Smooth muscle cell (in vitro differentiated cells): ENCODE data around the gene PIP4K2A. TPM values are rescaled to one million over a fixed set of nuclear protein-coding genes. Genes with fewer than 3 reads are reported as not detected.
"Not testable (repeated sequence)": the region's sequence is repeated elsewhere in the genome, so short reads cannot be mapped to it uniquely, and the experiment has no call there.

Experiments
- DNase-seq: peaks from one replicate; lab custom pipeline; 2025; ENCODE audit not compliant: unreplicated experiment; lab: John Stamatoyannopoulos, UW
- H2AFZ ChIP-seq: fragments of 200-600 bp; sonication (generic); 2 replicates; pipeline ENCODE4 v1.6.0; 2016; ENCODE audit warnings: antibody characterized with exemption, low read depth, mild to moderate bottlenecking
- H3F3A ChIP-seq: fragments of 200-600 bp; sonication (generic); 2 replicates; pipeline ENCODE4 v1.6.0; 2017; ENCODE audit warnings: antibody characterized with exemption, low read depth
- H3K27ac ChIP-seq: fragments of 200-600 bp; sonication (generic); 2 replicates; pipeline ENCODE4 v1.5.1; 2016; ENCODE audit warnings: low read depth, mild to moderate bottlenecking
- H3K27me3 ChIP-seq: fragments of 200-600 bp; sonication (generic); 2 replicates; pipeline ENCODE4 v1.6.1; 2016; ENCODE audit warnings: low read depth, mild to moderate bottlenecking
- H3K36me3 ChIP-seq: fragments of 200-600 bp; sonication (generic); 2 replicates; pipeline ENCODE4 v1.5.1; 2016; ENCODE audit warnings: low read depth
- H3K4me1 ChIP-seq: fragments of 200-600 bp; sonication (generic); 2 replicates; pipeline ENCODE4 v1.5.1; 2016; ENCODE audit warnings: low read depth
- H3K4me2 ChIP-seq: fragments of 200-600 bp; sonication (generic); 2 replicates; pipeline ENCODE4 v1.6.0; 2016; ENCODE audit warnings: mild to moderate bottlenecking
- H3K4me3 ChIP-seq: fragments of 200-600 bp; sonication (generic); 2 replicates; pipeline ENCODE4 v1.5.1; 2016; ENCODE audit warnings: mild to moderate bottlenecking
- H3K79me2 ChIP-seq: fragments of 200-600 bp; sonication (generic); 2 replicates; pipeline ENCODE4 v1.6.0; 2016; ENCODE audit warnings: low read depth, mild to moderate bottlenecking
- H3K9ac ChIP-seq: fragments of 200-600 bp; sonication (generic); 2 replicates; pipeline ENCODE4 v1.6.0; 2016; ENCODE audit warnings: low read depth
- H3K9me3 ChIP-seq: fragments of 200-600 bp; sonication (generic); replicated peaks from 2 replicates; pipeline ENCODE4 v1.5.1; 2016; ENCODE audit warnings: low read depth
- H4K20me1 ChIP-seq: fragments of 200-600 bp; sonication (generic); 2 replicates; pipeline ENCODE4 v1.6.0; 2016; ENCODE audit warnings: low read depth
- WGBS: methylation state at CpG from one replicate; pipeline ENCODE4 v1.1.7; 2016; ENCODE audit warnings: low lambda C conversion rate; 5-methylcytosine and 5-hydroxymethylcytosine counted together
- polyA plus RNA-seq: library from polyadenylated mRNA; unstranded; fragments of >200 nt; fragmentation: Nextera tagmentation; extraction: Ambion mirVana; gene quantifications from 2 replicates; pipeline ENCODE4 v1.2.1, GENCODE V29; 2016
- total RNA-seq: library from RNA; depleted of rRNA; stranded (reverse); fragments of >200 nt; gene quantifications from 2 replicates; pipeline ENCODE4 v1.2.3, GENCODE V29; 2014
- TF ChIP-seq, protein P1 (sequence below): fragments of 200-600 bp; sonication (generic); IDR thresholded peaks from 2 replicates; pipeline ENCODE4 v1.5.1; 2017; ENCODE audit warnings: borderline replicate concordance, mild to moderate bottlenecking, antibody characterized with exemption; ENCODE audit not compliant: insufficient read depth, poor library complexity, severe bottlenecking

PIP4K2A gene
- total and polyA plus RNA-seq, 2 experiments from 2014 or later: 7.5 to 8.9 TPM

DNA sequence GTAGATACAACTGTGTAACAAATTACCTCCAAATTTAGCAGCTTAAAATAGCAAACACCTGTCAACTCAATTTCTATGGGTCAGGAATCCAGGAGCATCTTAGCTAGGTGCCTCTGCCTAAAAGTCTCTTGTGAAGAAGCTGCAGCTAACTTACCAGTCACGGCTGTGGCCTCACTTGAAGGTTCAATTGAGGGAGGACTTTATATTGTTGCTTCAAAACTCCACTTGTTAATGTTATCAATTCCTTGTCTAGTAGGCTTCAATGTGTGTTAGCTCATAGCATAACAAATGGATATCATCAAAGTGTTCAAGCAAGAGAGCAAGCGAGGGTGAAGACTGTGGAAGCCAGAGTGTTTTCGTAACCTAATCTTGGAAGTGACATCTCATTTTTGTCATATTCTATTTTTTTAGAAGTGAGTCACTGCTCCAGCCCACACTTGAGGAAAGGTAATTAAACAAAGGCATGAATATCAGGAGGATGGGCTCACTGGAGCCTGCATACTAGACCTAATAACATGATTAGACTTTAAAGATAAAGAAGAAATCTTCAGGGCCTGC, 196.1 kb downstream of the PIP4K2A start:
- Histone ChIP-seq H3K79me2 (no peaks in the 10 kb centered on the region), H3K9me3 (no peaks in the 10 kb centered on the region), H4K20me1 (no peaks in the 10 kb centered on the region), H3K36me3 (no peaks in the 10 kb centered on the region), H3K27me3 (peaks cover 10% of the 10 kb centered on the region), H3K4me3 (no peak overlapping the region), H3K4me1 (peaks cover 4% of the 10 kb centered on the region), H3K4me2 (no peak overlapping the region), H3F3A (no peaks in the 10 kb centered on the region), H3K27ac (no peak overlapping the region), H3K9ac (no peak overlapping the region), H2AFZ (no peak overlapping the region)
- 57% methylated on average over 3 of the region's 3 CpGs for WGBS
- TF ChIP-seq, protein P1, sequence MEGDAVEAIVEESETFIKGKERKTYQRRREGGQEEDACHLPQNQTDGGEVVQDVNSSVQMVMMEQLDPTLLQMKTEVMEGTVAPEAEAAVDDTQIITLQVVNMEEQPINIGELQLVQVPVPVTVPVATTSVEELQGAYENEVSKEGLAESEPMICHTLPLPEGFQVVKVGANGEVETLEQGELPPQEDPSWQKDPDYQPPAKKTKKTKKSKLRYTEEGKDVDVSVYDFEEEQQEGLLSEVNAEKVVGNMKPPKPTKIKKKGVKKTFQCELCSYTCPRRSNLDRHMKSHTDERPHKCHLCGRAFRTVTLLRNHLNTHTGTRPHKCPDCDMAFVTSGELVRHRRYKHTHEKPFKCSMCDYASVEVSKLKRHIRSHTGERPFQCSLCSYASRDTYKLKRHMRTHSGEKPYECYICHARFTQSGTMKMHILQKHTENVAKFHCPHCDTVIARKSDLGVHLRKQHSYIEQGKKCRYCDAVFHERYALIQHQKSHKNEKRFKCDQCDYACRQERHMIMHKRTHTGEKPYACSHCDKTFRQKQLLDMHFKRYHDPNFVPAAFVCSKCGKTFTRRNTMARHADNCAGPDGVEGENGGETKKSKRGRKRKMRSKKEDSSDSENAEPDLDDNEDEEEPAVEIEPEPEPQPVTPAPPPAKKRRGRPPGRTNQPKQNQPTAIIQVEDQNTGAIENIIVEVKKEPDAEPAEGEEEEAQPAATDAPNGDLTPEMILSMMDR: no peak
- DNase-seq: no peak

DNA sequence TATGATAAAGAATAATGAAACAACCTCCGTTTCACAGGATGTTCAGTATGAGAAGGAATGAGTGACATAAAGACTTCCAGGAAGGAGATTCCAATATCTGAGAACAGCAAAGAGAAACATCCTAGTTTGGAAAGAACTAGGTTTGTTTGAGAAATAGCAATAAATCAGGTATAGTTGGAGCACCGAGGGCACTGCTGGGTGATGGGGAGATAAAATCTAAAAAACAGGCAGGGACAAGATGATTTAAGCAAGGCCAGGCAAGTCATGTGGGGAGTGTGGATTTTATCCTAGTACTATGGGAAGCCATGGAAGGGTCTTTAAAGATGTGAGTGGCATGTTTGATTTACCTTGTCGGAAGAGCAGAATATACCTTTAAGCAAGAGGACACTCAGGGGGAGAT, 199.4 kb downstream of the PIP4K2A start:
- no peak overlapping the region for H3K9ac ChIP-seq
- H3K4me1 ChIP-seq: peaks cover 4% of the 10 kb centered on the region
- TF ChIP-seq, protein P1: no peak
- H3K4me3 ChIP-seq: no peak overlapping the region
- H3K9me3 ChIP-seq: no peaks in the 10 kb centered on the region
- DNase-seq: no peak
- peaks cover 10% of the 10 kb centered on the region for H3K27me3 ChIP-seq
- no peak overlapping the region for H3K4me2 ChIP-seq
- no peaks in the 10 kb centered on the region for H3F3A ChIP-seq
- H2AFZ ChIP-seq: no peak overlapping the region
- H3K36me3 ChIP-seq: no peaks in the 10 kb centered on the region
- H3K27ac ChIP-seq: no peak overlapping the region
- no peaks in the 10 kb centered on the region for H4K20me1 ChIP-seq
- no peaks in the 10 kb centered on the region for H3K79me2 ChIP-seq
- WGBS: 80% methylated on average over 3 of the region's 3 CpGs

DNA sequence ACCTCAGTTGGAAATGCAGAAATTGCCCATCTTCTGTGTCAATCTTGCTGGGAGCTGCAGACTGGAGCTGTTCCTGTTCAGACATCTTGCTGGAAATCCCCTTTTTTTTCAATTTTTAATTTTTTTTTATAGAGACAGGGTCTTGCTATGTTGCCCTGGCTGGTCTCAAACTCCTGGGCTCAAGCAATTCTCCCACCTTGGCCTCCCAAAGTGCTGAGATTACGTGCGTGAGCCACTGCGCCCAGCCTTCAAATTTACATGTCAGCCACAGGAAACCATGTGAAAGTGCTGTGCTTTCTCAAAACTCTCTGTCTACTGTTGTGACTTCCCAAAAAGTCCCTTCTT, 200.0 kb downstream of the PIP4K2A start:
- H3K9ac ChIP-seq, H3K36me3 ChIP-seq, H4K20me1 ChIP-seq, H3K27ac ChIP-seq, H3K9me3 ChIP-seq, H2AFZ ChIP-seq, H3F3A ChIP-seq, DNase-seq, H3K27me3 ChIP-seq, H3K4me3 ChIP-seq, H3K79me2 ChIP-seq, H3K4me1 ChIP-seq: not testable (repeated sequence)
- WGBS: 99% methylated on average over 3 of the region's 3 CpGs
- H3K4me2 ChIP-seq: peak overlapping the region; percentile 83

DNA sequence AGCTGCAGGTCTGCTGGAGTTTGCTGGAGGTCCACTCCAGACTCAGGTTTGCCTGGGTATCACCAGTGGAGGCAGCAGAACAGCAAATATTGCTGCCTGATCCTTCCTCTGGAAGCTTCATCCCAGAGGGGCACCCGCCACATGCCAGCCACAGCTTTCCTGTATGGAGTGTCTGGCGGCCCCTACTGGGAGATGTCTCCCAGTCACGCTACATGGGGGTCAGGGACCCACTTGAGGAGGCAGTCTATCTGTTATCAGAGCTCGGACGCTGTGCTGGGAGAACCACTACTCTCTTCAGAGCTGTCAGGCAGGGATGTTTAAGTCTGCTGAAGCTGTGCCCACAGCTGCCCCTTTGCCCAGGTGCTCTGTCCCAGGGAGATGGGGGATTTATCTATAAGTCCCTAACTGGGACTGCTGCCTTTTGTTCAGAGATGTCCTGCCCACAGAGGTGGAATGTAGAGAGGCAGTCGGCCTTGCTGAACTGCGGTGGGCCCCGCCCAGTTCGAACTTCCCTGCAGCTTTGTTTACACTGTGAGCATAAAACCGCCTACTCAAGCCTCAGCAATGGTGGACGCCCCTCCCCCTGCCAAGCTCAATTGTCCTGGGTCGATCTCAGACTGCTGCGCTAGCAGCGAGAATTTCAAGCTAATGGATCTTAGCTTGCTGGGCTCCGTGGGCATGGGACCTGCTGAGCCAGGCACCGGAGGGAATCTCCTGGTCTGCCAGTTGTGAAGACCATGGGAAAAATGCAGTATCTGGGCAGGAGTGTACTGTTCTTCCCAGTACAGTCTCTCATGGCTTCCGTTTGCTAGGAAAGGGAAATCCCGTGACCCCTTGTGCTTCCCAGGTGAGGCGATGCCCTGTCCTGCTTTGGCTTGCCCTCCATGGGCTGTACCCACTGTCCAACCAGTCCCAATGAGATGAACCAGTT, 200.6 kb downstream of the PIP4K2A start:
- Histone ChIP-seq H3K4me3 (peak overlapping the region; percentile 37), H3K4me2 (peak overlapping the region; percentile 83), H2AFZ (peak overlapping the region; percentile 83)
- not testable (repeated sequence) for H4K20me1 ChIP-seq, H3K27me3 ChIP-seq, H3K9me3 ChIP-seq, H3K9ac ChIP-seq, H3K4me1 ChIP-seq, H3K27ac ChIP-seq, H3K79me2 ChIP-seq, DNase-seq, H3K36me3 ChIP-seq, H3F3A ChIP-seq
- WGBS: 34% methylated on average over 19 of the region's 19 CpGs

DNA sequence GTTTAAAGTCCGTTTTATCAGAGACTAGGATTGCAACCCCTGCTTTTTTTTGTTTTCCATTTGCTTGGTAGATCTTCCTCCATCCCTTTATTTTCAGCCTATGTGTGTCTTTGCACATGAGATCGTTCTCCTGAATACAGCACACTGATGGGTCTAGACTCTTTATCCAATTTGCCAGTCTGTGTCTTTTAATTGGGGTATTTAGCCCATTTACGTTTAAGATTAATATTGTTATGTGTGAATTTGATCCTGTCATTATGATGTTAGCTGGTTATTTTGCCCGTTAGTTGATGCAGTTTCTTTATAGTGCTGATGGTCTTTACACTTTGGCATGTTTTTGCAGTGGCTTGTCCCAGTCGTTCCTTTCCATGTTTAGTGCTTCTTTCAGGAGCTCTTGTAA, 202.4 kb downstream of the PIP4K2A start:
- H3K4me2 ChIP-seq, H3F3A ChIP-seq, H2AFZ ChIP-seq, DNase-seq, H3K4me1 ChIP-seq, H4K20me1 ChIP-seq, H3K9ac ChIP-seq, H3K4me3 ChIP-seq, H3K27ac ChIP-seq, H3K9me3 ChIP-seq, H3K27me3 ChIP-seq, H3K79me2 ChIP-seq, H3K36me3 ChIP-seq: not testable (repeated sequence)
- WGBS: 88% methylated on average over 5 of the region's 5 CpGs

DNA sequence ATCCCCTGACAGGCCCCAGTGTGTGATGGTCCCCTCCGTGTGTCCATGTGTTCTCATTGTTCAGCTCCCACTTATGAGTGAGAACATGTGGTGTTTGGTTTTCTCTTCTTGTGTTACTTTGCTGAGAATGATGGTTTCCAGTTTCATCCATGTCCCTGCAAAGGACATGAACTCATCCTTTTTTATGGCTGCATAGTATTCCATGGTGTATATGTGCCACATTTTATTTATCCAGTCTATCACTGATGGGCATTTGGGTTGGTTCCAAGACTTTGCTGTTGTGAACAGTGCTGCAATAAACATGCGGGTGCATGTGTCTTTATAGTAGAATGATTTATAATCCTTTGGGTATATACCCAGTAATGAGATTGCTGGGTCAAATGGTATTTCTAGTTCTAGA, 206.2 kb downstream of the PIP4K2A start:
- not testable (repeated sequence) for H3K9ac ChIP-seq, H3K79me2 ChIP-seq, H2AFZ ChIP-seq, H3K36me3 ChIP-seq, H3K9me3 ChIP-seq, H3K27ac ChIP-seq, H3K4me2 ChIP-seq, H3F3A ChIP-seq, H3K4me3 ChIP-seq, H3K27me3 ChIP-seq, H4K20me1 ChIP-seq, H3K4me1 ChIP-seq, DNase-seq
- 97% methylated on average over 2 of the region's 2 CpGs for WGBS
